IPS-NIHi7 (cell line): Measurements from ENCODE around the gene KRT7.
A peak's percentile ranks its signal among the peaks of the same experiment; 100 is the strongest.

ENCODE experiments used
- DNase-seq: peaks from one replicate; pipeline ENCODE4 v3.0.0; 2012; ENCODE audit warnings: mixed read lengths; ENCODE audit errors: extremely low spot score

Gene KRT7

DNA sequence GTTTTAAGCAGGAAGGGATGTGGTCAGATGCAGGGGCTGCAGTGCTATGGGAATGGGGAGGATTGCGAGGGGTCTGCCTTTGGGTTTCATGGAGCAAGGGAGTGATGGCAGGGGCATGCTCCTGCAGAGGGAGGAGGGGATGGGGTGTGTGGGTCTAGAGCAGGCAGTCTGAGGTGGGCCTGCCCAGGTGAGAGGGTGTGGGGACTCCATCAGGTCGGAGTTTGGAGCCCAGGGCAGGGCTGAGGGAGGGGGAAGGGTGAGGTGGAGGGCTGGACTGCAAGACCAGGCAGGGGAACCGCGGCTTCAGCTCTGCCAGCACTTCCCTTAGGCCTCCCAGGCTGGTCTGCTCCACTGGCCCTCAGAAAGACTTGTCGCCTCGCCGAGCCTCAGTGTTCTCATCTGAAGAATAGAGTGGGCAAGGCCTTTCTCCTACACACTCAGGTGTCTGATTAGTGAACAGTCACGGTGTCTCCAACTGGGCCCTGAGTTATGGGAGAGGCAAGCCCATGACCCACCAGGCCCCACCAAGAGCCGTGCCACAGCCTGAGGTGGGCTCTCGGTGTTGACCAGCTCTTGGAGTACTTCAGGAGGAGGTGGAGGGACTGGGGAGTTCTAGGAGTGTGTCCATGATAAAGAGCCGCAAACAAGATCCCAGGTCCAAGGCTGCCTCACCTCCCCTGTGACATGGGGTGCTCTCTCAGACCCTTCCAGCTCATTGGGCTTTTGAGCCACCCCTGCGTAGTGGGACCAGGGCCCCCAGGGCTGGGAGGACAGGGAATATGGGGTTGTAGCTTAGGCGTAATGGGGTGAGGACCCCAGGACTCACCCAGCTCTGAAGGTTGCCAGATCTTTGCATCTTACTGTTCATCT lies 21.1 kb upstream of the KRT7 start:
- no peak for DNase-seq

- DNase-seq: no peak
Observed at GRCh38 chr12:52212701-52213563, 20.1 kb upstream of the KRT7 start.

DNA sequence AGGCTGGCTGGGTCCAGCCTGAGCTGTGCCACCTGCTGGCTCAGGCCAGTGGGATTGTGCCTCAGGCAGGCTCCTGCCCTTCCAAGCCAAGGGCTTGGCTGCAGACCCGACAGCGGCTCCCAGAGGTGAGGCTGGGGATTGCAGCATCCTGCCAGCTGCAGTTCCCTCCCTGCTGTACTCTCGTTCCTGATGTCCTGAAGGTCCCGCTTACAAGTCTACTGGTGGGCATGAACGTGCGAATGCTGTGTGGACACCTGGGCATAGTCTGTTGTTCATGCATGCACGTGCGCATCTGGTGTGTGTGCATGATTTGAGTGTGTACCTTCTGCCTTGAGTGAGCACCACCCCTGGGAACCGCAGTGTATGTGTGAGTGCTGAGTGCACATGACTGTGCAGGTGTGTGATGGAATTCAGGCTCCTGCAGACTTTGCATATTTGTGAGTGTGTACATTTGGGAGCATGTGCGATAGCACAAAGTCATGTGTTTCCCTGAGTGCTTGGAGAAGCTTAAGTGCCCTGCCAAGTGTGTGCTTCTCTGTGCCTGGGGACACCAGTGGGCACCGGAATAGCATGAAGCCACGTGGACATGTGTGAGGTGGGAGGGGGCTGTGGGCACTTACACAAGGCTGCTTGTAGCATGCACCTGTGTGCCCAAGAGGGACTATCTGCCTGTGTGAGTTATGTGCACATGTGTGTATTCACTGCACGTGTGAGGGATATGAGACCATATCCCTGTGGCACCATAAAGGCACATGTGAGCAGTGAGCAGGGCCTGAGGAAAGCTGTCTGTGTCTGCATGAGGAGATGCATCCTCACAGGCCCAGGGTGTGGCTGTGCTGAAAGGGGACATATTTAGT lies 19.3 kb upstream of the KRT7 start:
- DNase-seq: peak; percentile 94

- no peak for DNase-seq
Observed at GRCh38 chr12:52214421-52214802, 18.6 kb upstream of the KRT7 start.

DNA sequence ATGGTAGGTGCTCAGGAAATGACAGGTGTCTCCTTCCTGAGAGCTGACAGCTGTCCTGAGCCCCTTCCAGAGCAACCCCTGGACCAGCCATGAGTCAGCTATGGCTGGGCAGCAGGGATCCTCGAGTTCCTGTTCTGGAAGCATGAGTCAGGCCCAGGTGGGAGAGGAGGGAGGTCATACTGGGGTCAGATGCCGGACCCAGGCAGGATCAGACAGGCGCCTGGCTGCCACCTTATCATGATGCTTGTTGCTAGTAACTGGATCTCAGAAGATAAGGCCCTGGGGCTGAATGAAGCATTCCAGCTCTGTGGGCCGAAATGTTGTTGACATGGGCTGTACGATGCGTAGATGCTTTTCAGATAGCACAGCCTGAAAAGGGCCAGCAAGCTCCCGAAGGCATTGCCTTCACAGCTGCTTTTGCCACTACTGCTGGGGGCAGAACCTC lies 17.4 kb upstream of the KRT7 start:
- DNase-seq: no peak

- DNase-seq: no peak
Observed at GRCh38 chr12:52216100-52216499, 16.9 kb upstream of the KRT7 start.

DNA sequence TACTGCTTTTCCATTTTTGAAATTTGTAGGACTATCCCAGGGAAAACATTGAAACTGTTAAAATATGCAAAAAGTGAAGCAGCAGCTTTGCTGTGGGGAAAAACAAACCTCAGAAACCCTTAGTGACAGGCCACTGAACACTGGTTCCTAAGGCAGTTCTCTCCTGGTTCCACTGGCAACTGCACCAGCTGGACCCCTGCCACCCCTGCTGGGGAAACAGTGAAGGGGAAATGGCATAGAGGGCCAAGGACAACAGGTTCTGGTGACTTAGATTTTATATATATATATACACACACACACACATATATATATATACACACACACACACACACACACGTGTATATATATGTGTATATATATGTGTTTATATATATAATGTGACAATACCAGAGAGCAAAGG lies 16.2 kb upstream of the KRT7 start:
- no peak for DNase-seq

DNA sequence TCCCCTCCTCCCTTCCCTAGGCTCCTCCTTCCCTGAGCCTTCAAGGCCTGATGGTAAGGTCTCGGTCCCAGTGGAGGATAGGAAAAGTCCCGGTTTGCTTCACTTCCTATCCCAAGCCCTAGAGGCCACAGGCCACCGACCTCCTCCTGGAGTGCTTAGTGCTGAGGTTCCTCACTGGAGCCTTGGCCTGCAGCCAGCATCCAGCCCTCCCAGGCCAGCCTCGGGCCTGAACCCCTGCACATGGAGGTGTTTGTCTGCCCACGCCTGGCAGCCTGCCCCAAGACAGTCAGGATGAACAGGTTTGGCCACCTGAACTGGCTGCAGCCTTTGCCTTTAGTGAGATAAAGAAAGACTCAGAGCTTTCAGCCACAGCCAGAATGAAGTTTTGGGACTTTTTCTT lies 15.8 kb upstream of the KRT7 start:
- no peak for DNase-seq

GRCh38 chr12:52218001-52218400 lies 15.0 kb upstream of the KRT7 start:
- no peak for DNase-seq

GRCh38 chr12:52220477-52220876 lies 12.6 kb upstream of the KRT7 start:
- no peak for DNase-seq

DNA sequence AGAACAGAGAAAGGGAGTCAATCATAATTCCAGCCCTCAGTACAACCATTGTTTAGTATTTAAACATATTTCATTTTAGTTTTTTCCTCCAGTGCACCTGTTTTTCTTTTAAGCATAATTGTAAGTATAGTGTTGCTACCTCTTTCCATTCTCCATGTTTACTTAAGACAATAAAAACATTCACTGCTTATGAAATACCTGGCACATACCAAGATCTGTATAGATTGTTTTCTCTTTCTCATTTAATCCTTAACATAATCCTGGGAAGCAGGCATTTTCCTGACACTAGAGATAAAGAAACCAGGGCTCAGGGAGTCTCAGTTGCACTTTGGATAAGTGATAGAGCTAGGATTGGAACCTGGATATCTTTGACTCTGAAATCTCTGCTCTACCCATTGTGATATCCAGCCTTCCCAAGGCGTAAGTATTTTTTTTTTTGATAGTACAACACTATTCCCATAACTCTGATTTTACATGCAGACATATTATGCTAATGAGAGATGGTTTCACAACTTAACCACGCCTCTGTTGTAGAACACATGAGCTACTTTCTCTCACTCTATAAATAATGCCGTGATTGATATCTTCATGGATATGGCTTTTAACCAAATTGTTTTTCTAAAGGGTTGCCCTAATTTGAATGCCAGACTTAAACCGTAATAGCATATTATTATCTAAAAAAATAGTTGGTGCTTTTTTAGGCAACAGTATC lies 11.8 kb upstream of the KRT7 start:
- no peak for DNase-seq

- DNase-seq: peak; percentile 78
Observed at GRCh38 chr12:52221912-52222457, 11.1 kb upstream of the KRT7 start.

GRCh38 chr12:52222692-52223091 lies 10.4 kb upstream of the KRT7 start:
- DNase-seq: no peak

GRCh38 chr12:52223406-52224039 lies 9.5 kb upstream of the KRT7 start:
- no peak for DNase-seq

- DNase-seq: no peak
Observed at GRCh38 chr12:52224151-52224550, 8.9 kb upstream of the KRT7 start.

- DNase-seq: no peak
Observed at GRCh38 chr12:52225752-52226151, 7.3 kb upstream of the KRT7 start.

DNA sequence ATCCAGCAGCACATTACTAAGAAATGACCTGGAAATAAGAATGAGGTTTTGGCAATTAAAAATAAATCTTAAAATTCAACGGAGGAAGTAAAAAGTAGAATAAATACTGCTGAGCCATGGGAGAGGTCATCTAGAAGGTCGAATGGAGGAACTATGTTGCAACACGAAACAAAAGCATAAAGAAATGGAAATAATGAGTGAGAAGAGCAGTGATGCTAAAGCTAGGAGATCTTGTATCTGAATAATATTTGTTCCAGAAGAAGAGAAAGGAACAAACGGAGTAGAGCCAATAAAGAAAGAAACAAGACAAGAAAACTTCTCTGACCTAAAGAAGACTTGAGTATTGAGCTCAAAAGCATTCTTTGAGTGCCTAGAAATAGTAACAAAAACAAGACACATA lies 6.6 kb upstream of the KRT7 start:
- no peak for DNase-seq

DNA sequence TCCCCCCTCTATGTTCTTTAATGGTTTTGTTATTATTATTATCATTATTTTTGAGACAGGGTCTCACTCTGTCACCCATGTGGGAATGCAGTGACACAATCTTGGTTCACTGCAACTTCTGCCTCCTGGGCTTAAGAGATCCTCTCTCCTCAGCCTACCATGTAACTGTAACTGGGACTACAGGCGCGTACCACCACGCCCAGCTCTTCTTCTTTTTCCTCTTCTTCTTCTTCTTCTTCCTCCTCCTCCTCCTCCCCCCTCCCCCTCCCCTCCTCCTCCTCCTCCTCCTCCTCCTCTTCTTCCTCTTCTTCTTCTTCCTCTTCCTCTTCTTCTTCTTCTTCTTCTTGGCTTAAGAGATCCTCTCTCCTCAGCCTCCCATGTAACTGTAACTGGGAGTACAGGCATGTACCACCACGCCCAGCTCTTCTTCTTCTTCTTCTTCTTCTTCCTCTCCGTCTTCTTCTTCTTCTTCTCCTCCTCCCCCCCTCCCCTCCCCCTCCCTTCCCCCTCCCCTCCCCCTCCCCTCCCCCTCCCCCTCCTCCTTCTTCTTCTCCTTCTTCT lies 5.4 kb upstream of the KRT7 start:
- DNase-seq: no peak

GRCh38 chr12:52228366-52228765 lies 4.7 kb upstream of the KRT7 start:
- no peak for DNase-seq

DNA sequence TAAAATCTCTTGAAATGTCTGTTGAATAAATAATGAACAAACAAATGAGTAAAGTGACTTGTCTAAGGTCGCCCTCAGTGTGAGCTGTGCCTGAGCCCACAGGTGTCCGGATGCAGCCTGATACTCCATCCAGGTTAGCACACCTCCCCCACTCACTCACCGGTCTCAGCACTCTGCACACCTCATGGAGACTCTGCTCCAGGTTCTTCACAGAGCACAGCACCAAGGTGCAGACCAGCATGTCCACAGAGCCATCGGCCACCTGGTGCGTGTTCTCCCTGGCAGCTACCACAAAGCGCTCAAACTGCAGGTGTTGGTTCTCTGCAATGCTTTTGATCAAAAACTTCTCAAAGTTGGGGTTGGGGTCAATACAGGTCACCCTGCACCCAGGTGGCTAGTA lies 4.1 kb upstream of the KRT7 start:
- no peak for DNase-seq
